HG03045 (cell line): Measurements from ENCODE around the gene EFCAB8.

Experiments used
- ATAC-seq: cut with Tn5 transposase; IDR thresholded peaks from one replicate; pipeline ENCODE4 v1.9.1; 2021; ENCODE audit warnings: mild to moderate bottlenecking, moderate library complexity; ENCODE audit not compliant: unreplicated experiment

Gene EFCAB8

GRCh38 chr20:32858701-32859372, at the start of gene EFCAB8:
Gene EFCAB8, plus strand, starts transcription at chr20:32858923. Its CDS starts 4,870 bp downstream, at chr20:32863793.
- ATAC-seq, result no peak

GRCh38 chr20:32809907-32810306, 48.8 kb upstream of the EFCAB8 start:
- no peak for ATAC-seq

GRCh38 chr20:32810941-32811340, 47.8 kb upstream of the EFCAB8 start:
- ATAC-seq, result no peak

GRCh38 chr20:32811886-32812285, 46.8 kb upstream of the EFCAB8 start:
- no peak for ATAC-seq

- peak; percentile 72 for ATAC-seq
Measured at GRCh38 chr20:32819992-32820697, 38.6 kb upstream of the EFCAB8 start.

GRCh38 chr20:32820698-32821377, 37.9 kb upstream of the EFCAB8 start:
- ATAC-seq, result peak; percentile 5

- no peak for ATAC-seq
Measured at GRCh38 chr20:32822225-32822624, 36.5 kb upstream of the EFCAB8 start.

GRCh38 chr20:32823078-32823477, 35.6 kb upstream of the EFCAB8 start:
- ATAC-seq, result no peak

- no peak for ATAC-seq
Measured at GRCh38 chr20:32823737-32824588, 34.8 kb upstream of the EFCAB8 start.

- no peak for ATAC-seq
Measured at GRCh38 chr20:32828029-32828680, 30.6 kb upstream of the EFCAB8 start.

- ATAC-seq, result no peak
Measured at GRCh38 chr20:32829311-32830005, 29.3 kb upstream of the EFCAB8 start.

- ATAC-seq, result no peak
Measured at GRCh38 chr20:32830437-32830836, 28.3 kb upstream of the EFCAB8 start.

- no peak for ATAC-seq
Measured at GRCh38 chr20:32831982-32832381, 26.7 kb upstream of the EFCAB8 start.

GRCh38 chr20:32832664-32833063, 26.1 kb upstream of the EFCAB8 start:
- ATAC-seq, result no peak

GRCh38 chr20:32834972-32835371, 23.8 kb upstream of the EFCAB8 start:
- no peak for ATAC-seq

GRCh38 chr20:32837157-32837556, 21.6 kb upstream of the EFCAB8 start:
- ATAC-seq, result no peak

- ATAC-seq, result no peak
Measured at GRCh38 chr20:32839227-32839981, 19.3 kb upstream of the EFCAB8 start.

GRCh38 chr20:32839982-32840285, 18.8 kb upstream of the EFCAB8 start:
- ATAC-seq, result no peak

GRCh38 chr20:32841174-32841573, 17.5 kb upstream of the EFCAB8 start:
- no peak for ATAC-seq
